GM23338 (cell line): ENCODE measurements around the gene TMED9.

Experiments used
- CREB1 ChIP-seq: fragments of 250-450 bp; sonication (Bioruptor Pico); IDR thresholded peaks from 2 replicates; pipeline ENCODE4 v1.5.0; 2020; ENCODE audit warnings: low read depth, mild to moderate bottlenecking, moderate library complexity
- EZH2 ChIP-seq: fragments of 200-600 bp; sonication (generic); IDR thresholded peaks from one replicate; pipeline ENCODE4 v1.8.0; 2017; ENCODE audit warnings: antibody characterized with exemption, mild to moderate bottlenecking, low read depth; ENCODE audit not compliant: unreplicated experiment
- EZH2phosphoT487 ChIP-seq: fragments of 200-600 bp; sonication (generic); IDR thresholded peaks from one replicate; pipeline ENCODE4 v1.8.1; 2018; ENCODE audit warnings: antibody characterized with exemption; ENCODE audit not compliant: unreplicated experiment
- POLR2AphosphoS5 ChIP-seq: IDR thresholded peaks from 2 replicates; pipeline ENCODE4 v1.6.1; 2016; ENCODE audit warnings: antibody characterized with exemption, low read depth
- STAT1 ChIP-seq: IDR thresholded peaks from one replicate; pipeline ENCODE4 v1.6.1; 2016; ENCODE audit warnings: antibody characterized with exemption; ENCODE audit not compliant: unreplicated experiment
- TF ChIP-seq, protein P1 (sequence below), 2 experiments: fragments of 200-600 bp in 1 of 2; sonication (generic) in 1 of 2; conservative IDR thresholded peaks; 2 replicates each; pipeline versions ENCODE4 v1.5.1 to v1.6.1; 2016 to 2017; ENCODE audit warnings: antibody characterized with exemption in 2 of 2, low read depth in 2 of 2, mild to moderate bottlenecking in 2 of 2, moderate library complexity in 1 of 2
- TF ChIP-seq, protein P2 (sequence below): IDR thresholded peaks from one replicate; pipeline ENCODE4 v1.6.1; 2018; ENCODE audit warnings: antibody characterized with exemption; ENCODE audit not compliant: unreplicated experiment

GRCh38 chr5:177595991-177596774 lies 4.2 kb downstream of the TMED9 start:
- TF ChIP-seq, protein P1, sequence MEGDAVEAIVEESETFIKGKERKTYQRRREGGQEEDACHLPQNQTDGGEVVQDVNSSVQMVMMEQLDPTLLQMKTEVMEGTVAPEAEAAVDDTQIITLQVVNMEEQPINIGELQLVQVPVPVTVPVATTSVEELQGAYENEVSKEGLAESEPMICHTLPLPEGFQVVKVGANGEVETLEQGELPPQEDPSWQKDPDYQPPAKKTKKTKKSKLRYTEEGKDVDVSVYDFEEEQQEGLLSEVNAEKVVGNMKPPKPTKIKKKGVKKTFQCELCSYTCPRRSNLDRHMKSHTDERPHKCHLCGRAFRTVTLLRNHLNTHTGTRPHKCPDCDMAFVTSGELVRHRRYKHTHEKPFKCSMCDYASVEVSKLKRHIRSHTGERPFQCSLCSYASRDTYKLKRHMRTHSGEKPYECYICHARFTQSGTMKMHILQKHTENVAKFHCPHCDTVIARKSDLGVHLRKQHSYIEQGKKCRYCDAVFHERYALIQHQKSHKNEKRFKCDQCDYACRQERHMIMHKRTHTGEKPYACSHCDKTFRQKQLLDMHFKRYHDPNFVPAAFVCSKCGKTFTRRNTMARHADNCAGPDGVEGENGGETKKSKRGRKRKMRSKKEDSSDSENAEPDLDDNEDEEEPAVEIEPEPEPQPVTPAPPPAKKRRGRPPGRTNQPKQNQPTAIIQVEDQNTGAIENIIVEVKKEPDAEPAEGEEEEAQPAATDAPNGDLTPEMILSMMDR (conservative IDR thresholded peaks at IDR 0.05; ENCODE audit: low read depth in 2 of 2), result no peak
- TF ChIP-seq POLR2AphosphoS5 (no peak), EZH2phosphoT487 (no peak), CREB1 (CRISPR knock-in tag) (no peak), STAT1 (no peak), EZH2 (no peak)
- TF ChIP-seq, protein P2, sequence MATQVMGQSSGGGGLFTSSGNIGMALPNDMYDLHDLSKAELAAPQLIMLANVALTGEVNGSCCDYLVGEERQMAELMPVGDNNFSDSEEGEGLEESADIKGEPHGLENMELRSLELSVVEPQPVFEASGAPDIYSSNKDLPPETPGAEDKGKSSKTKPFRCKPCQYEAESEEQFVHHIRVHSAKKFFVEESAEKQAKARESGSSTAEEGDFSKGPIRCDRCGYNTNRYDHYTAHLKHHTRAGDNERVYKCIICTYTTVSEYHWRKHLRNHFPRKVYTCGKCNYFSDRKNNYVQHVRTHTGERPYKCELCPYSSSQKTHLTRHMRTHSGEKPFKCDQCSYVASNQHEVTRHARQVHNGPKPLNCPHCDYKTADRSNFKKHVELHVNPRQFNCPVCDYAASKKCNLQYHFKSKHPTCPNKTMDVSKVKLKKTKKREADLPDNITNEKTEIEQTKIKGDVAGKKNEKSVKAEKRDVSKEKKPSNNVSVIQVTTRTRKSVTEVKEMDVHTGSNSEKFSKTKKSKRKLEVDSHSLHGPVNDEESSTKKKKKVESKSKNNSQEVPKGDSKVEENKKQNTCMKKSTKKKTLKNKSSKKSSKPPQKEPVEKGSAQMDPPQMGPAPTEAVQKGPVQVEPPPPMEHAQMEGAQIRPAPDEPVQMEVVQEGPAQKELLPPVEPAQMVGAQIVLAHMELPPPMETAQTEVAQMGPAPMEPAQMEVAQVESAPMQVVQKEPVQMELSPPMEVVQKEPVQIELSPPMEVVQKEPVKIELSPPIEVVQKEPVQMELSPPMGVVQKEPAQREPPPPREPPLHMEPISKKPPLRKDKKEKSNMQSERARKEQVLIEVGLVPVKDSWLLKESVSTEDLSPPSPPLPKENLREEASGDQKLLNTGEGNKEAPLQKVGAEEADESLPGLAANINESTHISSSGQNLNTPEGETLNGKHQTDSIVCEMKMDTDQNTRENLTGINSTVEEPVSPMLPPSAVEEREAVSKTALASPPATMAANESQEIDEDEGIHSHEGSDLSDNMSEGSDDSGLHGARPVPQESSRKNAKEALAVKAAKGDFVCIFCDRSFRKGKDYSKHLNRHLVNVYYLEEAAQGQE, result no peak
